22Rv1 (cell line): ENCODE measurements around the gene CAMTA1.

Source experiments
- CTCF ChIP-seq: fragments of 450-650 bp; IDR thresholded peaks from 2 replicates; pipeline ENCODE4 v1.5.1; 2017; ENCODE audit warnings: mild to moderate bottlenecking
- ZFX ChIP-seq: fragments of 450-650 bp; IDR thresholded peaks from 2 replicates; pipeline ENCODE4 v1.6.1; 2017; ENCODE audit warnings: antibody characterized with exemption, borderline replicate concordance

- TF ChIP-seq CTCF (no peak), ZFX (no peak)
Observed at GRCh38 chr1:7366286-7366954, 581.2 kb downstream of the CAMTA1 start.
